Cardiac muscle cell (in vitro differentiated cells and primary cell): Measurements from ENCODE around the gene ABCG1. TPM values are rescaled to one million over a fixed set of nuclear protein-coding genes. Genes with fewer than 3 reads are reported as not detected.

ENCODE experiments used
- DNase-seq, 2 donors: peaks; one replicate each; pipeline versions ENCODE4 v3.0.0 to v3.0.0-alpha.2; 2010 to 2017; ENCODE audit warnings: low read depth in 1 of 2, low spot score in 1 of 2
- H3K27ac ChIP-seq: fragments of 200-600 bp; sonication (generic); 2 replicates; pipeline ENCODE4 v1.5.1; 2016
- H3K27me3 ChIP-seq: fragments of 200-600 bp; sonication (generic); 2 replicates; pipeline ENCODE4 v1.6.0; 2016; ENCODE audit warnings: control low read depth
- H3K36me3 ChIP-seq: fragments of 200-600 bp; sonication (generic); 2 replicates; pipeline ENCODE4 v1.5.1; 2016; ENCODE audit warnings: control low read depth
- H3K4me1 ChIP-seq: fragments of 200-600 bp; sonication (generic); 2 replicates; pipeline ENCODE4 v1.8.1; 2017; ENCODE audit warnings: low read depth, mild to moderate bottlenecking, mixed run types
- H3K4me3 ChIP-seq: fragments of 200-600 bp; sonication (generic); 2 replicates; pipeline ENCODE4 v1.5.1; 2016; ENCODE audit warnings: mild to moderate bottlenecking
- H3K9me3 ChIP-seq: fragments of 200-600 bp; sonication (generic); 2 replicates; pipeline ENCODE4 v1.5.1; 2017; ENCODE audit warnings: low read depth, mild to moderate bottlenecking, control low read depth
- polyA plus RNA-seq: library from polyadenylated mRNA; unstranded; fragments of >200 nt; fragmentation: Nextera tagmentation; extraction: Ambion mirVana; gene quantifications from 2 replicates; pipeline ENCODE4 v1.2.1, GENCODE V29; 2016
- total RNA-seq: library from RNA; depleted of rRNA; stranded (reverse); fragments of >200 nt; gene quantifications from 2 replicates; pipeline ENCODE4 v1.2.3, GENCODE V29; 2016
- TF ChIP-seq, protein P1 (sequence below): IDR thresholded peaks from 2 replicates; pipeline ENCODE4 v1.5.1; 2012; ENCODE audit warnings: low read depth, mild to moderate bottlenecking, low read length

Gene ABCG1
- total and polyA plus RNA-seq, 2 experiments from 2014 or later, result 4.0 to 4.9 TPM

DNA sequence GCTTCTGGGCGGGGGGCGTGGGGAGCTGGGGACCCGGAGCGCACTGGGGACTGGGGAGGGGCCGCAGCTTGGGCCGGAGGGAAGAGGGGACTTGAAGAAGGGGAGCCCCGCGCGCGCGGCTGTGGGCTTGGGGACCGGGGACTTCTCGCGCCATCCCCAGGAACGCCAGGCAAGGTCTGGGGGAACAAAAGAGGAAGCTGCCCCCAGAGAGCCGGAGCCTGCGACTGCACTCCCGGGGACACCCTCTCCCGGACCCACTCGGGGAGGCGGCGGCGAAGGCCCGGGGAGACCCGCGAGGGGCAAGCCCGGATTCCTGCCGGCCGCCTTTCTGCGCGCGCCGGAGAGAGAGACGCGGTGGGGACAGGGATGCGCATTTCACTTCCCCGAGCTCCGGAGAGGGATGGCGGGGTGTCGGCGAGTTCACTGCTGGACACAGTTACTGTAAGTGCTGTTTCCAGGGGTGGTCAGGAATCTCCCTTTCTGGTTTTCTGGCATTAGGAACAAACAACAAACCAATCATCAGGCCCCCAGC, 732 bp downstream of the ABCG1 start:
- Histone ChIP-seq H3K4me3 (peak overlapping the region; percentile 78), H3K4me1 (no peaks in the 10 kb centered on the region), H3K27ac (no peak overlapping the region), H3K36me3 (no peaks in the 10 kb centered on the region), H3K9me3 (no peaks in the 10 kb centered on the region), H3K27me3 (peaks cover 31% of the 10 kb centered on the region)
- TF ChIP-seq, protein P1, sequence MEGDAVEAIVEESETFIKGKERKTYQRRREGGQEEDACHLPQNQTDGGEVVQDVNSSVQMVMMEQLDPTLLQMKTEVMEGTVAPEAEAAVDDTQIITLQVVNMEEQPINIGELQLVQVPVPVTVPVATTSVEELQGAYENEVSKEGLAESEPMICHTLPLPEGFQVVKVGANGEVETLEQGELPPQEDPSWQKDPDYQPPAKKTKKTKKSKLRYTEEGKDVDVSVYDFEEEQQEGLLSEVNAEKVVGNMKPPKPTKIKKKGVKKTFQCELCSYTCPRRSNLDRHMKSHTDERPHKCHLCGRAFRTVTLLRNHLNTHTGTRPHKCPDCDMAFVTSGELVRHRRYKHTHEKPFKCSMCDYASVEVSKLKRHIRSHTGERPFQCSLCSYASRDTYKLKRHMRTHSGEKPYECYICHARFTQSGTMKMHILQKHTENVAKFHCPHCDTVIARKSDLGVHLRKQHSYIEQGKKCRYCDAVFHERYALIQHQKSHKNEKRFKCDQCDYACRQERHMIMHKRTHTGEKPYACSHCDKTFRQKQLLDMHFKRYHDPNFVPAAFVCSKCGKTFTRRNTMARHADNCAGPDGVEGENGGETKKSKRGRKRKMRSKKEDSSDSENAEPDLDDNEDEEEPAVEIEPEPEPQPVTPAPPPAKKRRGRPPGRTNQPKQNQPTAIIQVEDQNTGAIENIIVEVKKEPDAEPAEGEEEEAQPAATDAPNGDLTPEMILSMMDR, result no peak
- peak; percentile 17 to 30 for DNase-seq

DNA sequence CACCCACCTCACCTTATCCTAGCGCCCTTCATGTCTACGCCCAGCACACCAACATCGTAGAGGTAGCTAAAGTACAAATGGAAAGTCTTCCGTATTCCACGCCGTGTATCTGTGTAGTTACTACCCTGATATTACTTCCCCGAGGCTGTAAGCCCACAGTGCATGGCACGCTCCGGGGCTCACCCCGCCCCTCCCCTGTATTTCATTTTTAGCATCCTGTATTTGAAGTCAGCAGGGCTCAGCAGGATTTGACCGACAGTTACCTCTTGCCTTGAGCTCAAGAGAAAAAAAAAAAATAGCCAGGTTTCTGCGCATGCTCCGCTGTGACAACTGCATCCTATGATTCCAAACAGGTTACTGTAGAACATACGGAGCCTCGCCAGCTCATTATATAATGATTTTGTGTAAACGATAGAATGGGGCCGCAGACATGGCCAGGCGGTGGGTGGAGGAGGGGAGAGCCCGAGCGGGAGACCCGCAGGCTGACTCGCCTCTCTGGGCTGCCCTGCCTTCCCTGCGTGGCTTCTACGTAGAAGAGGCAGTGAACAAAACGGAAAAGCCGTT, 1.3 kb downstream of the ABCG1 start:
- TF ChIP-seq, protein P1, result no peak
- peak; percentile 72 to 75 for DNase-seq
- H3K36me3 ChIP-seq, result no peaks in the 10 kb centered on the region
- H3K9me3 ChIP-seq, result no peaks in the 10 kb centered on the region
- H3K27me3 ChIP-seq, result peaks cover 31% of the 10 kb centered on the region
- H3K4me3 ChIP-seq, result peak overlapping the region; percentile 78
- no peak overlapping the region for H3K27ac ChIP-seq
- H3K4me1 ChIP-seq, result no peaks in the 10 kb centered on the region

GRCh38 chr21:42221581-42222345, 2.8 kb downstream of the ABCG1 start:
- H3K36me3 ChIP-seq, result no peaks in the 10 kb centered on the region
- H3K4me3 ChIP-seq, result no peak overlapping the region
- no peaks in the 10 kb centered on the region for H3K9me3 ChIP-seq
- H3K27ac ChIP-seq, result no peak overlapping the region
- H3K27me3 ChIP-seq, result peaks cover 31% of the 10 kb centered on the region
- peaks cover 13% of the 10 kb centered on the region for H3K4me1 ChIP-seq
- TF ChIP-seq, protein P1, result no peak
- DNase-seq, result peak in 1 of 2 donors; percentile 87

DNA sequence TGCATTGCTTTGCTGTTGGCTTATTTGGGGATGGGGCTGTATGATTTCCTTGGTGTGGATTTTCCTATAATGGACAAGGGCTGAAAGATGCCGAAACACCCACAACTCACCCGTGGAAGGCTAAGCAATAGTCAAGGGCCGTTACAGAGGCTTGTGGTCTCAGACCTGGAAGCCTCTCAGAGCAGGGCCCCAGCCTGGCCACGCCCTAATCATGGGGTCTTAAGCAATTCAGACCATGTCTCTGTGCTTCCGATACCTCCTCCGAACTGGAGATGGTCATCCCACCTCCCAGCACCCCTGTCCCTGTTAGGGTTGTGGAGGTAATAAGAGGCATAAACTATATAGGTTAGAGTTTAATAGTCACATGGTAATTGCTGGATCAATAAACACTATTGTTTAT, 3.4 kb downstream of the ABCG1 start:
- TF ChIP-seq, protein P1, result no peak
- peaks cover 28% of the 10 kb centered on the region for H3K27me3 ChIP-seq

DNA sequence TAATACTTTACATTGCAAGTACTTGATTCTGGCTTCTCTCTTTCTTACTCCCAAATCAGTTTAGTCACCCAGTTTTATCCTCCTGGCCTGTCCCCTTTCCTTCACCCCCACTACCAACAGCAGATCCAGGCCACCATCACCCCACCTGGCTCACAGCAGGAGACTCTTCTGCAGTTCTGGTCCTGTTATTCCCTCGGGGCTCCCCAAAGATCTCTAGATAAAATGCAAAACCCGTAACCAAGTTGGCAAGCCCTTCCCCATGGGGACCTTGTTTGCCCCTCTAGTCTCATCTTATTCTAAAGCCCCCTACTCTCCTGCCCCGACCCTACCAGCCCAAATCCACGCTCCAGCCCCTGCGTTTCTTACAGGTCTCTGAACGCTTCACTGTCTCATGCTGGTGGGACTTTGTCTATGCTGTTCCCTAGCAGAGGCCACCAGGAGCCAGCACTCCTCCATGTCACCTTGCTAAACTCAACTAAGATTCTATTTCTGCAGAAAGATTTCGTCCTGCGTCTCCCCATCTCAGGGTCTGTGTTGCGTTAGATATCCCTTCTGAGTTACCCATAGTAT, 4.0 kb downstream of the ABCG1 start:
- no peak overlapping the region for H3K27ac ChIP-seq
- no peak overlapping the region for H3K4me3 ChIP-seq
- no peak for DNase-seq
- peaks cover 25% of the 10 kb centered on the region for H3K27me3 ChIP-seq
- peaks cover 13% of the 10 kb centered on the region for H3K4me1 ChIP-seq
- H3K9me3 ChIP-seq, result no peaks in the 10 kb centered on the region
- H3K36me3 ChIP-seq, result no peaks in the 10 kb centered on the region
- TF ChIP-seq, protein P1, result no peak

More for the DNA sequence above, 3.4 kb downstream of the ABCG1 start:
- H3K4me1 ChIP-seq, result peaks cover 13% of the 10 kb centered on the region
- no peak overlapping the region for H3K27ac ChIP-seq
- no peak for DNase-seq
- no peaks in the 10 kb centered on the region for H3K36me3 ChIP-seq
- H3K9me3 ChIP-seq, result no peaks in the 10 kb centered on the region
- no peak overlapping the region for H3K4me3 ChIP-seq
